GM12892 (cell line): ENCODE data around the gene TAS1R2.

Experiments used
- DNase-seq: peaks from one replicate; pipeline ENCODE4 v3.0.0; 2011; ENCODE audit not compliant: insufficient read length
- FAIRE-seq: peaks from 2 replicates; lab custom pipeline; 2011; peaks lifted over from hg19 to GRCh38; lab: Jason Lieb, UNC
- POLR2A ChIP-seq: IDR thresholded peaks from 2 replicates; pipeline ENCODE4 v1.6.1; 2011; ENCODE audit warnings: low read depth, low read length, control low read depth
- POLR2AphosphoS5 ChIP-seq: IDR thresholded peaks from 2 replicates; pipeline ENCODE4 v1.6.1; 2011; ENCODE audit warnings: low read depth, low read length, control low read depth
- TAF1 ChIP-seq: IDR thresholded peaks from 2 replicates; pipeline ENCODE4 v1.6.1; 2011; ENCODE audit warnings: low read depth, mild to moderate bottlenecking, control low read depth, low read length, borderline replicate concordance

TAS1R2 gene

DNA sequence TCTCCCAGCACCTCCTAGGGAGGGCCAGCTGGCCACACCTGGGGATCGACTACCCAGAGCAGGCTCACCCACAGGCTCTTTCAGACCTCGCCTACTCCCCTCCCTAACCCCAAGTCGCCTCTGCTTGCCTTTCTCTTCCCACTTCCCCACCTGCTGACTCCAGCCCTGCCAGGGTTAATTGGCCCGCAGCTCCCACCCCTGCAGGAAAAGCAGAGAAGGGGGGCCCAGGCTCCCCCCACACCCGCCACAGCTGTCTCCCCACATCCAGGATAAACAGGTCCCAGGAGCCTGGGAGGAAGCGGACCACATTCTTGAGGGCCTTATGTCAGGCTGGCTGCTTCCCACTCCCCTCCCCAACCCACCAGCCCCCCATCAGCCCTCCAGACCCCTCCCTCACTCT is 45.0 kb downstream of the TAS1R2 start:
- TF ChIP-seq POLR2AphosphoS5 (no peak), POLR2A (no peak), TAF1 (no peak)
- FAIRE-seq (no peak), DNase-seq (no peak)

DNA sequence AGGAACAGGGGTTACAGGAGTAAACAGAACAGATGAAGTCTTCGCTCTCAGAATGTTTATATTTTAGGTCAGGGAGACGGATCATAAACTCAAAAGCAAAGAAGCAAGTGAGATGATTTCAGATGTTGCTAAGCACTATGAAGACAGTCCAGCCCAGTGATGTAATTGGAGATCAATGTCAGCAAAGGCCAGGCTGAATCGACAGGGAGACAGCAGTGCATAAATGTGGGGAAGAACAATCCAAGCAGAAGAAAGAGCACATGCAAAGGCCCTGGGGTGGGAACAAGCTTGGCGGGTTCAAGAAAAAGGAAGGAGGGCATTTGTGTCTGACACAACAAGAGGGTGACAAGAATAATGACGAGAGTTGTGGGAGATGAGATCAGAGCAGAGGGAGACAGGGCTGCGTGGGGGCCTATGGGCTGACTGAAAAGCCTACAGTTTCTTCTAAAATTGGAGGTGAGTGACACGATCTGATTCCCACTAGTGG is 47.0 kb downstream of the TAS1R2 start:
- FAIRE-seq = no peak
- TF ChIP-seq POLR2A (no peak), POLR2AphosphoS5 (no peak)
- no peak for DNase-seq

DNA sequence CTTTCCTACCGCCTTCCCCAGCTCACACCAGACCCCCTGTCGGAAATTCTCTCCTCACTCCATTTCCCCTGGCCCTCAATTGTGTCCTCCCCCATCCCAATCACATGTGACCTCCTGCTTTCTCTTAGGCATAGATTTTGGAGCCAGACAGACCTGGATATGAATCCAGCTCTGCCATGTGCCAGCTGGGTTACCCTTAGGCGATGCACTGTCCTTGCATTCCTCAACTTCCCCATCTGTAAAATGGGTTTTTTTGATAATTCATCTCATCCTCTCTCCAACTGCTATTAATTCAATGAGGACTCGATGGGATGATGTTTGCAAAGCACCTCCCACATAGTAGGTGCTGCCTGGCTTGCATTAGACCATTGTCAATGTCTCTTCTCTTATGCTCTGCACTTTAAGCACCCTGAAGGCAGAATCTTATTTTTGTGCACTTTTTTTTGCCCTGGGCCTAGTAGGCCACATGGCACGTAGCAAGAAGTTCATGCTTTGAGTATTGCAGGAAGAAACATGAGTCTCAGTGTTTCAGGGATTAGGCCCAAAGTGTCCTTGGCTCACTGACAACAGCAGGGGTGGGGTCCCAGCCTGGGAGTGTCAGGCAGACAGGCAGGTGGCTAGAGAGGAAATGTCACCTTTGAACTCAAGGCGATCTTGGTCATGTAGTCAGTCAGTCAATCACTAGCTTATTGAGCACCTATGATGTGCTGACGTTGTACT is 47.6 kb downstream of the TAS1R2 start:
- DNase-seq = no peak
- no peak for TF ChIP-seq TAF1
- TF ChIP-seq POLR2A = no peak
- no peak for TF ChIP-seq POLR2AphosphoS5
- FAIRE-seq = no peak

DNA sequence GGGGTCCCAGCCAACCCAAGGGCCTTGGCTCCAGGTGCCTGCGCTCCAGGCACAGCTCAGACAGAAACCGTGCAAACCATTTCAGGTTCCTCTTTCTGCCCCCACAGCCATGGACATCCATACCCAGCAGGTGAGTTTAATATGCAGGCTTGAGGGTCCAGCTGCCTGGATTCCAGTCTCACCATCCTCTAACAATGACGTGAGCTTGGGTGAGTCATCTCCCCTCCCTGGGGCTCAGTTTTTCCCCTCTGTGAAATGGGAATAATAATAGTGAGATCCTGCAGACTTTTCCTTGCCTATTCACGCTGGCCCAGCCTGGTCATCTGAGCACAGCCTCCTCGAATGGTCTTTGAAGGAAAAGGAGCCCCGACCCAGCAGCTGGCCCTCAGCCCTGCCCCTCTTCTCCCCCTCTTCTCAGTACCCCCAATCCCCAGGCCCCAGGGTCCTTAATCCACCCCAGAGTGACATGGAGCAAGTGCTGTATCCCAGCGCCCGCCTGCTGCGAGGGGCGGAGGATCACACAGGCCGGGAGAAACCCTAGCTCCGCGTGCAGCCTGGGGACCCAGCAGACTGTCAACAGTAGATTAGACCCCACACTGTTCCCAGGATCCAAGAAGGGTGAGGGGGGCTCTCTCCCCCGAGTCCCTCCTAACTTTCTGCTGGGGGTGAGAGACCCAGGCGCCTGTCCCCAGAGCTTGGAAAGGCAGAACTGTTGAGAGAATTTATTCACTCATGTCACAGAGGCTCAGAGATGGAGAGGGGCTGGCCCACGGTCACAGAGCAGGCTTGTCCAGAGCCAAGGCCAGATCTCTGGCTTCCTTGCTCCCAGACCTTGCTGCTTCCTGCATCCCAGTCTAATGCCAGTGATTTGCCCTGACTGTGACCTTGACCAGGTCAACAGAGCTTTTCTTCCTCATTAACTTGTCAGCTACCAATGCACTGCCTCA is 49.2 kb downstream of the TAS1R2 start:
- TF ChIP-seq POLR2AphosphoS5 (no peak), TAF1 (no peak), POLR2A (no peak)
- FAIRE-seq = no peak
- DNase-seq = no peak

DNA sequence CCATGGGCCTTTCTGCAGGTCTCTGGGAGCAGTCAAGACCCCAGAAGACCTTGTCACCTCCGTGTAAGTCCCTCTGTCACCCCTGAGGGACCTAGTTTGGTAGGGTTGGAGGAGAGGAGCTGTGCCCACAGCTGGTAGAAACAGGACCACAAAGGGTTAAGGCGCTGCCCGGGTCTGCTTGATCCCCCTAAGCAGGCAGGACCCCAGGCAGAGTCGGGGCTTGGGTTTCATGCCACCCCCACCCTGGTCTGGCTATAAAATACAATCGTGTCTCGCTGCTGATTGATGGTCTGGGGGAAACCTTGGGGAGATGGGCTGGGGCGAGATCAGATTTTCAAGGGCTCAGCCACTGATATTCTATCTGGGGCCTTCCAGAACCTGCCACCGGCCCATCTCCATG is 50.9 kb downstream of the TAS1R2 start:
- FAIRE-seq (no peak), DNase-seq (no peak)
- no peak for TF ChIP-seq POLR2AphosphoS5
- TF ChIP-seq POLR2A = no peak
- TF ChIP-seq TAF1 = no peak

DNA sequence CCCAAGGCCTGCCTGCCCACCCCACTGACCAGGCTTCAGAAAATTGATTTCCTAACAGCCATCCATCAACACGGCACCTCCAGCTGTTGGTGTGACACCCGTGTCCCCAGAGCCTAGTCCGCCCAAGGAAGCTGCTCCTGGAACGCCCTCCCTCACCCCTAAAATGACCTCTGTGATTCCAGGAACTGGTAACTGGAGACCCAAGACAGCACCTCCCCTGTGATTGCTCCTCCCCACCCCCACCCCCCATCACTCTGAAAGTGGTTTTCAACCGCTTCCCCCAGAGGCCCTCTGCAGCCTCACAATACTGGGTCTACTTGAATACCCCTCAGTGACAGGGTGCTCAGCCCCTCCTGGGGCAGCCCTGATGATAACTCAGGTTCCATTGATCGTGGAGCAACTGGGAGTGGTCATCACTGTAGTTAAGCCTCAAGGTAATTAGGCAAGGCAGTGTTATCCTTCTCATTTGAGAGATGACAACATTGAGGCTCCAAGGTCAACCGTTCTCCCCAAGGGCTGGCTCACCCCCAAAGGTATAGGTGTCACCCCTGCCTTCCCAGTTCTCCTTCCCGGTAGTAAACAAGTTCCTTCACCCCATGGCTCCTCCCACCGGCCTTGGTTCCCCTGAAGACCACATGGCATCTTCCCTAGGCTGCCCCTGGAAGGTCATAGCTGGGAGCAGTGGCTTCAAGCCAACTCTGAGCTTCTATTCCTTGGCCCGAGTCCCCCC is 52.0 kb downstream of the TAS1R2 start:
- FAIRE-seq = no peak
- DNase-seq = no peak
- no peak for TF ChIP-seq POLR2A
- TF ChIP-seq TAF1 = no peak
- TF ChIP-seq POLR2AphosphoS5 = no peak

DNA sequence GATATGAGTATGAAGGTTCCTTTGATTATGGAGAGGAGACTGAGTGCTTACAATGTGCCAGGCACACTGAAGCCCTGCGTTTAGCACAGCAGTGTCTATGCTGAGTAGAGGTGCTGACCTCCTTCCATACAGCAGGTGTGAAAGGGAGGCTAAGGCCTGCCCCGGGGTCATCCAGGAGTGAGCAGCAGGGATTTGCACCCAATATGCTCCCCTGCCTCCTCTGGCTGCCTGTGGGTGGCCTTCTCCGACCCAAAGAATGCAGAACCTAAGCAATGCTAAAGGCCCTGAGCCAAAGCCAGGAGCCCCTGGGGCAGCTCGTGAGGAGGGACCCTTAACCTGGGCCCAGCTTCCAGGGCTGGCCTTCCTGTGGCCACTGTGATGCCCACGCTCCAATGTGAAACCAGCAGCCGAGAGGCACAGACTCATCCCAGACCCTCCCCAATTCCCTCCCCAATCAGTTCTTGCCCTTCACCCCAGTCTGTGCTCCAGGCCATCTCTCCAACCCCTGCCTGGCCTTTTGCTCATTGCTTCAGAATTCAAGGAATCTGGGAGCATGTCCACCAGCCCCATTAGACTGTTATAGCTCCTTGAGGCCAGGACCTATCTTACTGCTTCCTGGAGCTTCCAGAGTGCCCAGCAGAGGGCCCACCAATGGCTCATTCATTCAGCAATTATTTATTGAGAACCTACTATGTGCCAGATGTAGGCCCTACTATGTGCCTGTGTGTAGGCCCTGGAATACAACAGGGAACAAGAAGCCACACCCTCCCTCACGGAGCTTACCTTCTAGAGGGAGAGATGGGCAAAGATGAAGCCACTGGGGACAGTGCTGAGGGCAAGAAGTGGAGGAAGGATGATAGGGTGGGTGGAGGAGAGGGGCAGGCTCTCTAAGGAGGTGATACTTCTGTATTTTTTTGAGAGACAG is 53.3 kb downstream of the TAS1R2 start:
- DNase-seq (no peak), FAIRE-seq (no peak)
- TF ChIP-seq TAF1 (no peak), POLR2AphosphoS5 (no peak), POLR2A (no peak)

DNA sequence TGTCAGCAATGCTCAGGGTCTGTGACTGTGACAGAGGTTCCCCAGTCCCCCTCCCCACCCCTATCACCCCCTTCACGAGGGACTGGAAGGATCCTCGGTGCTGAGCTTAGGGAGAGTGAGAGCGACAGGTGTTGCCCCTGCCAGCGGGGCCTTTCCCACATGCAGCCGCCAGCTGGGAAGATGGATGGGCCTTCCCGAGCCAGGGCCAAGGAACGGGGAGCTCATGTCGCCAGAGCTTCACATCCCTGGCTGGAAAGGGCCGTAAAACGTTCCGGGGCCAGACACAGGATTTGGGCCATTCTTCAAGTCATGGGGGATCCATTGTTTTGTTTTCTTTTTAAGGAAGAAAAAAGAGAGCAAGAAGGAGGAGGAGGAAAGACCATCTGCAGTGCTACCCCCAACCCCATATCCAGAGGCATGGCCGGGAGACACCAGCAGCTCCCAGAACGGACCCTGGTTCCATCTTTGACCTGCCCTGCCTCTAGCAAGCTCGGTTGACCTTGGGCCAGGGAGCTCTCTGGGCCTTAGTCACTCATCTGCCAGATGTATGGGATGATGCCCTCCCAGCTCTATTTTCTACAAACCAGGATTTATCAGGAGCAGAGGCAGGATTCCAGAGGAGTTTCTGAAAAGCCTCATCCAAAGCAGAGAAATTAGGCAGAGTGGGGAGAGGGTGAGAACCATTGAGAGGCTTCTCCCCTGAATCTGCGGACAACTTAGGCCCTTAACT is 54.1 kb downstream of the TAS1R2 start:
- DNase-seq (no peak), FAIRE-seq (no peak)
- TF ChIP-seq TAF1 (no peak), POLR2A (no peak), POLR2AphosphoS5 (no peak)

DNA sequence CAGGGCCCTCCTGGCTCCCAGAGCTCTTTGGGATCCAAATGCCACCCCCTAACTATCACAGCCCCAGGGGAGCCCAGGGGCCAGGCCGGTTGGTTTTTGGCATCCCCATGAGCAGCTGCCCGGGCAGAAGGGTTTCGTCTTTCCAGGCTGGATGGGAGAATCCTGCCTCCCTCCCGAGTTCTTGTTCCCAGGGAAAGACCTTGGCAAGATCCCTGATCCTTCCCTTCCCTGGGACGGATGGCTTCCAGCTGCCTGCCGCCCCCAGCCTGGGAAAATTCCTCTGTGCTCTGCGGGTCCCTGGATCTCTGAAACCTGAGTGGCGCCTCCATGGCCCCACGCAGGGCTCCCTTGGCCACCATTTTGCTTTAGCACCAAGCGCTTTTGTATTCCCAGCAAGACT is 55.6 kb downstream of the TAS1R2 start:
- no peak for FAIRE-seq
- no peak for DNase-seq
- TF ChIP-seq TAF1 (no peak), POLR2A (no peak), POLR2AphosphoS5 (no peak)

DNA sequence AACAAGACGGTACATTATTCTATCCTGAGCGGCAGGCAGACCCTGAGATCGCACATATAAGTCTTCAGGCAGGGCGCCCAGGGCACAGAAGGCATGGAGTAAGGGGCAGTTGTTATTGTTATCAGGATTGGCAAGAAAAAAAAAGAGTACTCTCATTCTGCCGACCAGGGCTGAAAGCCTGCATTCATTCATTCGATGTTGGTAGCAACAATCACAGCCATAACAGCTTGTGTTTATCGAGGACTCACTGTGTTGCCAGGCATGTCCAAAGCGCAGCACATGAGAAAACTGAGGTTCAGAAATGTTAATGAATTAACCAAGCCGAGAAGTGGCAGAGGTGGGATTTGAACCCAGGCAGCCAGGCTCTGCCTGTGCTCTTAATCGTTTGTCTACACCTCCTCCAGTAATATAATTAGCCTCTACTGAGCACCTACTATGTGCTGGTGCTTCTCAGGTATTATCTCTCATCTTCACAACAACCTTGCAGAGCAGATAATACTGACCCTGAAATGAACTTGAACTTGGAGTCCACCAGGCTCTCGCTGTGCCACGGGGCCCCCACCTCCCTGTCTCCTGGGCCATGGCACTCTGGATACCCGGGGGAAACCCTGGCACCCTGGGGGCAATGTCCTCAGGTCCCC is 56.2 kb downstream of the TAS1R2 start:
- TF ChIP-seq POLR2AphosphoS5 = no peak
- DNase-seq = no peak
- FAIRE-seq = no peak
